ENCODE results near the gene TRIM44.

TRIM44 gene

DNA sequence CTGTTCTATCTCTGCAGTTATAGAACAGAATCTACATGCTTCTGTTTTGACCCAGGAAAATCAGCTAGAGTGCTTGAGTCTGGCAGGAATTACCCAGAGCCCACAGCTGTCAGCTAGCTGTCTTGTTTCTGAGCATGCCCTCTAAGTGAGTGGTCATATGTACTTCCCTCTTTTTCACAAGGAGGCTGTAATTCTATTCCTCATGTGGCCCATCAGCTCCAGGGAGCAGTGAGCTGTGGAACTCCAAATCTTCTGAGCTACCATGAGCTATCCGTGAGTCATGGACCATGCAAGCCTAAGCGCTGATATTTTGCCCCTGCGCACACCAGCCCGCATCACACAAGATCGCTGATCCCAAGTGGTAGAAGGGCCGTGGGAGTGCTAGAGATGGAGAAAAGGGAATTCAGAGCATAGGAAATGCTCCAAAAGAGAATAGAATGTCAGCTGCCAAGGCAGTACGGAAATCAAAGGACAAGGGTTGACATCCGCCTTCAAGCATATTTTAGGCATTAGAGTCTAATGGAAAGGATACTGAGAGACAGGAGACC, 38.9 kb upstream of the TRIM44 start:
- TF ChIP-seq, protein P1, sequence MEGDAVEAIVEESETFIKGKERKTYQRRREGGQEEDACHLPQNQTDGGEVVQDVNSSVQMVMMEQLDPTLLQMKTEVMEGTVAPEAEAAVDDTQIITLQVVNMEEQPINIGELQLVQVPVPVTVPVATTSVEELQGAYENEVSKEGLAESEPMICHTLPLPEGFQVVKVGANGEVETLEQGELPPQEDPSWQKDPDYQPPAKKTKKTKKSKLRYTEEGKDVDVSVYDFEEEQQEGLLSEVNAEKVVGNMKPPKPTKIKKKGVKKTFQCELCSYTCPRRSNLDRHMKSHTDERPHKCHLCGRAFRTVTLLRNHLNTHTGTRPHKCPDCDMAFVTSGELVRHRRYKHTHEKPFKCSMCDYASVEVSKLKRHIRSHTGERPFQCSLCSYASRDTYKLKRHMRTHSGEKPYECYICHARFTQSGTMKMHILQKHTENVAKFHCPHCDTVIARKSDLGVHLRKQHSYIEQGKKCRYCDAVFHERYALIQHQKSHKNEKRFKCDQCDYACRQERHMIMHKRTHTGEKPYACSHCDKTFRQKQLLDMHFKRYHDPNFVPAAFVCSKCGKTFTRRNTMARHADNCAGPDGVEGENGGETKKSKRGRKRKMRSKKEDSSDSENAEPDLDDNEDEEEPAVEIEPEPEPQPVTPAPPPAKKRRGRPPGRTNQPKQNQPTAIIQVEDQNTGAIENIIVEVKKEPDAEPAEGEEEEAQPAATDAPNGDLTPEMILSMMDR (conservative IDR thresholded peaks at IDR 0.05; ENCODE audit: low read depth), result no peak
- peak; percentile 67 for DNase-seq (ENCODE audit: low spot score)
- ChIA-PET POLR2A (ENCODE audit: low non-redundant PET) (interaction anchor here (0.9 kb wide), 1 partner anchor 38 kb away, joined by 3 read pairs; no protein-coding TSS in a partner anchor), CTCF (interaction anchor here (0.6 to 0.9 kb wide), 2 partner anchors 21 to 38 kb away, joined by 3 read pairs; no protein-coding TSS in a partner anchor)
- H3K27ac ChIP-seq, result peak overlapping the region; percentile 82

DNA sequence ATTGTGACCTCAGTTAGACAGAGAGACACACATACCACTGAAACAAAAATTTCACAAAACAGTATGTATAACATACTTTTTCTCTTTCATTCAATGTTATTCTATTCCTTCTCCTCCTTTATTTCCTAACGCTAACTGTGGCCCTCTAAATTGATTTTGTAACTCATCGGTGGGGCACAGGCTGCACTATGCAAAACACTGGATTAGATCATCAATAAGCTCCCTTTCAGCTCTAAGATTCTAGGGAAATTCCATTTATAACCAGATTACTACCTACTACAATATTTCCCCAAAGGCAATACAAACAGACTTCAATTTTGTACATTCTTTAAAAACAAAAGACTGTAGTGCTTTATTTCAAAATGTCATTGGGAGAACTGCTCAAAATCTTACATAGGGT, 38.3 kb upstream of the TRIM44 start:
- TF ChIP-seq, protein P1 (conservative IDR thresholded peaks at IDR 0.05; ENCODE audit: low read depth), result no peak
- ChIA-PET POLR2A (ENCODE audit: low non-redundant PET) (interaction anchor here (0.9 kb wide), 1 partner anchor 38 kb away, joined by 3 read pairs; no protein-coding TSS in a partner anchor), CTCF (no interaction called here)
- H3K27ac ChIP-seq, result no peak overlapping the region
- no peak for DNase-seq (ENCODE audit: low spot score)

DNA sequence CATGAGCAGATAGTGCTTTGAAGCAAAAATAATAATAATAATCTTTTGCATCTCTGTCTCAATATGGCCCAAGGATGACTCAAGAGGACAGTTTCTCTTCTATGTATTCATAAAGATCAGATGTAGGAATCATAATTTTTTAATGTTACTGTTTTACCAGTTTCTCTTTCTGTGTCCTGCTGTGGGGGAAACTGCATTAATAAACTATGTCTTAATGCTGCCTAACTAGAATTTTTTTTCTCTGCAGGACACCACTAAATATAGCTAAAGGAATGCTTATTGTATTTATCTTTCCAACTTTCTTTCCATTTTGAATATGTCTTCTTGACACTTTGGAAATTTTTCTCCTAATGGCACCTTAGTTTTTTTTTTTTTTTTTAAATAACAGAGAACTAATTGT, 37.8 kb upstream of the TRIM44 start:
- no peak for DNase-seq (ENCODE audit: low spot score)
- ChIA-PET POLR2A (ENCODE audit: low non-redundant PET) (no interaction called here), CTCF (no interaction called here)
- H3K27ac ChIP-seq, result no peak overlapping the region
- TF ChIP-seq, protein P1 (conservative IDR thresholded peaks at IDR 0.05; ENCODE audit: low read depth), result no peak

DNA sequence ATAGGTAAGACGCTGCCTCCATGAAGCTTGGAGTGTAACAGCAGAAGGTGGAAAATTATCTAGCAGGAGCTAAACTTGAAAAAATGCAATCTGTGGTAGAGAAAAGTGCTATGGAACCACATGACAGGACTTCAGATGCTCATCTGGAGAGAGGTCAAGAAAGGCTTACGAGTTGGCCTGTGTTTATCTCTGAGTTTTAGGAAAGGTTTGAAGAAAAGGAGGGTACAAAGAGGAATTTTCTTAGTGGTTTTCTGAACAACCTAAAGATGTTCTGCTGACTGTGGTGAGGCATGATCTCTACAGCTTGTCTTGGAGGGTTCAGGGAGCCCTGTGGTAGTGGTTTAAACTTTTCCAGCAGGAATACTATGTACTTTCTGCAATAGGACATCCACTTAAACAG, 36.1 kb upstream of the TRIM44 start:
- POLR2A ChIA-PET (ENCODE audit: low non-redundant PET), result no interaction called here
- CTCF ChIA-PET, result no interaction called here

DNA sequence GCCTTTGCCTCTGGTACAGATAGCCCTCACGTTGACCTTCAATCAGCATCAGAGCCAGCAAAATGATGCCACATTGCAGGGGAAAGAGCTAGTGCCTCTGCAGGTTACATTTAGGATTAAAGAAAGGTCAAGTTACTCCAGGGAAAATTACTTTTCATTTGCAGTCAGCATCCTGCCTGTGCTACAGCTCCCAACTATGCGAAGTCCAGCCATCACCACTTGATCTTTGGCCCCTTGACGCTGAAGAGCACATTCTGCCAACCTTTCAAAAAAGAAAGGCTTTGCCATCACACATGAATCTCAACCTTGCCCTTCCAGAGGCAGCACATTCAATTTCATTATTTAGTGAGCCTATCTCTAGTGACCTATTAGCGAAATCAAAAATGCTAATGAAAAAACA, 33.1 kb upstream of the TRIM44 start:
- no peak overlapping the region for H3K27ac ChIP-seq
- CTCF ChIA-PET, result interaction anchor here (1.0 kb wide), 1 partner anchor 192 kb away, joined by 6 read pairs; no protein-coding TSS in a partner anchor
- DNase-seq (ENCODE audit: low spot score), result no peak
- TF ChIP-seq, protein P1 (conservative IDR thresholded peaks at IDR 0.05; ENCODE audit: low read depth), result no peak
- POLR2A ChIA-PET (ENCODE audit: low non-redundant PET), result no interaction called here

More for the DNA sequence above, 36.1 kb upstream of the TRIM44 start:
- DNase-seq (ENCODE audit: low spot score), result no peak
- no peak overlapping the region for H3K27ac ChIP-seq
- TF ChIP-seq, protein P1 (conservative IDR thresholded peaks at IDR 0.05; ENCODE audit: low read depth), result no peak

DNA sequence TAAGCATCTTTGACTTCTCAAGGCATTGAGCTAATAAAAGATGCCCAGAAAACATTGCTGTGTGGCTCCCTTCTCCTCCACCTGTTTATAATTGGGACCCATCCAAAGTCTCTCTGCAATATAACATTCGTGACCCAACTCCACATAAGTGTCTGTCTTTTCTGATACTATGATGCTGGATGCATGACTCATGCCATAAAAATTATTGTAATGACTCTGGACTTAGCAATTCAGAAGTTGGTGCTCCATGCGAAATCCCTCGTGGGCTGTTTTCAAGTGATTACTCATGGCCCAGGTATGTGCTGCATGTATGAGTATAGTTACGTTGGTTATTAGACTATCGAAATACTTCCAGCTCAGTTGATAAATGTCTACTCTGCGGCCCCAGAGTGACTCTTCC, 32.7 kb upstream of the TRIM44 start:
- no peak overlapping the region for H3K27ac ChIP-seq
- TF ChIP-seq, protein P1 (conservative IDR thresholded peaks at IDR 0.05; ENCODE audit: low read depth), result no peak
- POLR2A ChIA-PET (ENCODE audit: low non-redundant PET), result no interaction called here
- peak; percentile 89 for DNase-seq (ENCODE audit: low spot score)
- CTCF ChIA-PET, result interaction anchor here (1.0 kb wide), 1 partner anchor 192 kb away, joined by 6 read pairs; no protein-coding TSS in a partner anchor

All from RWPE1 (cell line).